DND-41 (cell line): Measurements from ENCODE around the gene IFNA21.
"Not testable (repeated sequence)": the region's sequence is repeated elsewhere in the genome, so short reads cannot be mapped to it uniquely, and the experiment has no call there.

ENCODE experiments used
- EZH2 ChIP-seq: IDR thresholded peaks from 3 replicates; pipeline ENCODE4 v1.6.1; 2012; ENCODE audit warnings: borderline replicate concordance, low read depth, mild to moderate bottlenecking, moderate library complexity, low read length, inconsistent platforms; ENCODE audit not compliant: severe bottlenecking
- TF ChIP-seq, protein P1 (sequence below): IDR thresholded peaks from 2 replicates; pipeline ENCODE4 v1.5.1; 2012; ENCODE audit warnings: borderline replicate concordance, low read length, moderate library complexity, mild to moderate bottlenecking; ENCODE audit not compliant: poor library complexity, severe bottlenecking; ENCODE audit errors: extremely low read depth

DNA sequence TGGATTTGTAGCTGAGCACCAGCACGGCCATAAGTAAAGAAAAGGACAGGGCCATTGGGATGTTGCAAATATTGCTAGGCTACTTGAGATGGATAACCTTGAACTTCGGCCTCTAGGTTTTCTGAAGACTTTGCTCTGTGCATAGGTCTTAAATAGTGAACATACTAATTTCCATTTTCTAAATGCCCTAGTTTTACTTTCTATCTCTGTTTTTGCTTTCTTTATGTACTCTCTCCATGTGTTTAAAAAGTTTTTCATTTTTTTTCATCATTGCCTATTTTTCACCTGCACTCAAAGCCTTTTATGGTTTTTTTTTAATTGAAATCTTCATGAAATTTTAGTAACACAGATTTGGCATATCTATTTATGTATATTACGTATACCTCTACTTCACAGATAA is 40.6 kb upstream of the IFNA21 start, which contains the start of gene IFNA10:
- TF ChIP-seq, protein P1, sequence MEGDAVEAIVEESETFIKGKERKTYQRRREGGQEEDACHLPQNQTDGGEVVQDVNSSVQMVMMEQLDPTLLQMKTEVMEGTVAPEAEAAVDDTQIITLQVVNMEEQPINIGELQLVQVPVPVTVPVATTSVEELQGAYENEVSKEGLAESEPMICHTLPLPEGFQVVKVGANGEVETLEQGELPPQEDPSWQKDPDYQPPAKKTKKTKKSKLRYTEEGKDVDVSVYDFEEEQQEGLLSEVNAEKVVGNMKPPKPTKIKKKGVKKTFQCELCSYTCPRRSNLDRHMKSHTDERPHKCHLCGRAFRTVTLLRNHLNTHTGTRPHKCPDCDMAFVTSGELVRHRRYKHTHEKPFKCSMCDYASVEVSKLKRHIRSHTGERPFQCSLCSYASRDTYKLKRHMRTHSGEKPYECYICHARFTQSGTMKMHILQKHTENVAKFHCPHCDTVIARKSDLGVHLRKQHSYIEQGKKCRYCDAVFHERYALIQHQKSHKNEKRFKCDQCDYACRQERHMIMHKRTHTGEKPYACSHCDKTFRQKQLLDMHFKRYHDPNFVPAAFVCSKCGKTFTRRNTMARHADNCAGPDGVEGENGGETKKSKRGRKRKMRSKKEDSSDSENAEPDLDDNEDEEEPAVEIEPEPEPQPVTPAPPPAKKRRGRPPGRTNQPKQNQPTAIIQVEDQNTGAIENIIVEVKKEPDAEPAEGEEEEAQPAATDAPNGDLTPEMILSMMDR, result not testable (repeated sequence)
- TF ChIP-seq EZH2, result not testable (repeated sequence)
